Measurements from ENCODE around the gene AGTPBP1. TPM values are rescaled to one million over a fixed set of nuclear protein-coding genes. Genes with fewer than 3 reads are reported as not detected.

Gene AGTPBP1
- total RNA-seq, 2 donors from 2014 or later: 13.0 to 18.8 TPM

- no peak overlapping the region for H3K27ac ChIP-seq
- intact Hi-C loops (cut with DNase I): no loop called here
- no peak overlapping the region for H3K4me3 ChIP-seq
- no peak for DNase-seq
- no peaks in the 10 kb centered on the region for H3K27me3 ChIP-seq
- H3K36me3 ChIP-seq (replicated peaks in 1 of 2; ENCODE audit: insufficient read depth in 1 of 2, low read depth in 2 of 2): no peaks in the 10 kb centered on the region
- no peaks in the 10 kb centered on the region for H3K9me3 ChIP-seq
- TF ChIP-seq POLR2A (IDR thresholded peaks at IDR 0.05): no peak
- no peak for TF ChIP-seq CTCF (IDR thresholded peaks at IDR 0.05)
- 88 to 89% methylated on average over 6 of the region's 6 CpGs for WGBS, 2 donors
- no peaks in the 10 kb centered on the region for H3K4me1 ChIP-seq
- no peak for ATAC-seq
Measured at GRCh38 chr9:85536514-85536913, 205.2 kb downstream of the AGTPBP1 start.

GRCh38 chr9:85536076-85536475 lies 205.7 kb downstream of the AGTPBP1 start:
- intact Hi-C loops (cut with DNase I): no loop called here
- H3K27ac ChIP-seq: no peak overlapping the region
- H3K27me3 ChIP-seq: no peaks in the 10 kb centered on the region
- 35 to 45% methylated on average over 2 of the region's 2 CpGs for WGBS, 2 donors
- peak in 1 of 4 donors; percentile 28 for DNase-seq
- H3K36me3 ChIP-seq (replicated peaks in 1 of 2; ENCODE audit: insufficient read depth in 1 of 2, low read depth in 2 of 2): no peaks in the 10 kb centered on the region
- H3K4me3 ChIP-seq: no peak overlapping the region
- no peaks in the 10 kb centered on the region for H3K4me1 ChIP-seq
- no peak for TF ChIP-seq POLR2A (IDR thresholded peaks at IDR 0.05)
- no peak for ATAC-seq
- H3K9me3 ChIP-seq: no peaks in the 10 kb centered on the region

DNA sequence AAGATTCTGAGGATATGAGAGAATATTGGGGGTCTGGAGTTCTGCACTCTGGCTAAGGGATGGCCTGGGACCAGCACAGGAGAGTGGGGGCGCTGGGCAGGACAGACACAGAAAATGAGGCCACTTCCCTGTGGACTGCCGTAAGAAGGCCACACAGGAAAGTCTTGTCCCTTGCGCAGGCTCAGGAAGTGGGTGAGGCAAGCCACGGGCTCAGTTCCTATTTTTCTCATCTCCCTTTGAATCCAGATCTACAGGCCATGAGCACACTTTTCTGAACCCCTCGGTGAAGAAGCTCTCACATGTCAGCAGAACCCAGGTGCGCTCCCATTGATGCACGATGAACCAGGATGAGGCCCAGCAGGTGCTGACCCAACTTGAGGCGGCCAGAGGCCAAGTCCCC lies 207.4 kb downstream of the AGTPBP1 start:
- 75 to 80% methylated on average over 4 to 8 of the region's 8 CpGs for WGBS, 2 donors
- no peak overlapping the region for H3K4me3 ChIP-seq
- H3K36me3 ChIP-seq (replicated peaks in 1 of 2; ENCODE audit: insufficient read depth in 1 of 2, low read depth in 2 of 2): no peaks in the 10 kb centered on the region
- no peak overlapping the region for H3K27ac ChIP-seq
- no peaks in the 10 kb centered on the region for H3K9me3 ChIP-seq
- intact Hi-C loops (cut with DNase I): no loop called here
- ATAC-seq (no peak), DNase-seq (no peak)
- H3K4me1 ChIP-seq: no peaks in the 10 kb centered on the region
- H3K27me3 ChIP-seq: no peaks in the 10 kb centered on the region
- TF ChIP-seq CTCF (IDR thresholded peaks at IDR 0.05) (no peak), POLR2A (IDR thresholded peaks at IDR 0.05) (no peak)

- Histone ChIP-seq H3K36me3 (replicated peaks in 1 of 2; ENCODE audit: insufficient read depth in 1 of 2, low read depth in 2 of 2) (no peaks in the 10 kb centered on the region), H3K4me1 (no peaks in the 10 kb centered on the region), H3K9me3 (no peaks in the 10 kb centered on the region), H3K27me3 (no peaks in the 10 kb centered on the region), H3K27ac (no peak overlapping the region), H3K4me3 (no peak overlapping the region)
- intact Hi-C loops (cut with DNase I): no loop called here
- no peak for ATAC-seq
- no peak for DNase-seq
- TF ChIP-seq CTCF (IDR thresholded peaks at IDR 0.05) (no peak), POLR2A (IDR thresholded peaks at IDR 0.05) (no peak)
- 86 to 91% methylated on average over 4 of the region's 4 CpGs for WGBS, 2 donors
Measured at GRCh38 chr9:85533538-85533937, 208.2 kb downstream of the AGTPBP1 start.

GRCh38 chr9:85530721-85531120 lies 211.0 kb downstream of the AGTPBP1 start:
- 51 to 58% methylated on average over 5 of the region's 5 CpGs for WGBS, 2 donors
- intact Hi-C loops (cut with DNase I): no loop called here

More at GRCh38 chr9:85530721-85531120, 211.0 kb downstream of the AGTPBP1 start:
- H3K27me3 ChIP-seq: no peaks in the 10 kb centered on the region
- TF ChIP-seq CTCF (IDR thresholded peaks at IDR 0.05): no peak
- H3K27ac ChIP-seq: no peak overlapping the region
- H3K36me3 ChIP-seq (replicated peaks in 1 of 2; ENCODE audit: insufficient read depth in 1 of 2, low read depth in 2 of 2): no peaks in the 10 kb centered on the region
- no peaks in the 10 kb centered on the region for H3K9me3 ChIP-seq
- no peak for DNase-seq
- no peaks in the 10 kb centered on the region for H3K4me1 ChIP-seq
- no peak for ATAC-seq
- no peak overlapping the region for H3K4me3 ChIP-seq
